GM12892 (cell line): ENCODE measurements around the gene SARM1.

Experiments used
- POLR2A ChIP-seq: IDR thresholded peaks from 2 replicates; pipeline ENCODE4 v1.6.1; 2011; ENCODE audit warnings: low read depth, low read length, control low read depth
- POLR2AphosphoS5 ChIP-seq: IDR thresholded peaks from 2 replicates; pipeline ENCODE4 v1.6.1; 2011; ENCODE audit warnings: low read depth, low read length, control low read depth
- TAF1 ChIP-seq: IDR thresholded peaks from 2 replicates; pipeline ENCODE4 v1.6.1; 2011; ENCODE audit warnings: low read depth, mild to moderate bottlenecking, control low read depth, low read length, borderline replicate concordance

- no peak for TF ChIP-seq POLR2A
- TF ChIP-seq TAF1: no peak
- no peak for TF ChIP-seq POLR2AphosphoS5
Observed at GRCh38 chr17:28399808-28400207, 28.3 kb downstream of the SARM1 start.
